Activated CD8-positive, alpha-beta T cell treated with anti-CD3 and anti-CD28 coated beads for 36 hours (primary cell): ENCODE measurements around the gene BTG4. TPM values are rescaled to one million over a fixed set of nuclear protein-coding genes. Genes with fewer than 3 reads are reported as not detected.

Source experiments
- ATAC-seq: fragments of 200-7000 bp; cut with Tn5 transposase; one replicate; pipeline ENCODE4 v1.10.0; 2021; ENCODE audit warnings: mild to moderate bottlenecking, moderate library complexity
- CTCF ChIA-PET: fragments of 350-600 bp; sonication (Branson Sonifier 250); formaldehyde crosslinking; loops from one replicate; lab custom pipeline; 2021; ENCODE audit warnings: antibody characterized with exemption; lab: Charles Lee
- POLR2A ChIA-PET: fragments of 350-600 bp; sonication (Branson Sonifier 250); formaldehyde crosslinking; loops from one replicate; lab custom pipeline; 2021; ENCODE audit warnings: antibody characterized with exemption; lab: Charles Lee
- DNase-seq: peaks from one replicate; pipeline ENCODE4 v3.0.0-alpha.2; 2020
- H3K27ac Mint-ChIP-seq: one replicate; pipeline ENCODE4 v1.8.0; 2021; ENCODE audit warnings: mild to moderate bottlenecking, mixed read lengths
- H3K27me3 Mint-ChIP-seq: one replicate; pipeline ENCODE4 v1.8.0; 2021; ENCODE audit warnings: mixed read lengths
- H3K36me3 Mint-ChIP-seq: one replicate; pipeline ENCODE4 v1.8.0; 2021; ENCODE audit warnings: low read depth, mixed read lengths
- H3K4me1 Mint-ChIP-seq: one replicate; pipeline ENCODE4 v1.8.0; 2021; ENCODE audit warnings: low read depth, mixed read lengths
- H3K4me3 Mint-ChIP-seq: one replicate; pipeline ENCODE4 v1.8.0; 2021; ENCODE audit warnings: mild to moderate bottlenecking, moderate library complexity, mixed read lengths
- H3K9me3 Mint-ChIP-seq: one replicate; pipeline ENCODE4 v1.8.0; 2021; ENCODE audit warnings: mixed read lengths
- CTCF ChIP-seq: fragments of 200-600 bp; IDR thresholded peaks from one replicate; pipeline ENCODE4 v1.8.0; 2022; ENCODE audit warnings: antibody characterized with exemption, mild to moderate bottlenecking
- intact Hi-C: fragments of 100-400 bp; cut with micrococcal nuclease; formaldehyde crosslinking; loops from one replicate; pipeline ENCODE4 v1.10.0; 2022
- total RNA-seq, 2 experiments: library from RNA; stranded (reverse); gene quantifications; one replicate each; pipeline ENCODE4 v1.2.3, GENCODE V29; 2021

Gene BTG4
- total RNA-seq, 2 experiments from 2014 or later, result 0.36 to 0.98 TPM

GRCh38 chr11:111524056-111524455, 11.9 kb upstream of the BTG4 start:
- intact Hi-C loops, result no loop called here
- peak overlapping the region; percentile 13 for H3K27ac Mint-ChIP-seq
- DNase-seq, result no peak
- no peak for ATAC-seq
- no peaks in the 10 kb centered on the region for H3K36me3 Mint-ChIP-seq
- peaks cover 73% of the 10 kb centered on the region for H3K4me1 Mint-ChIP-seq
- CTCF ChIA-PET, result interaction anchor here (1.5 to 2.9 kb wide), 3 partner anchors 11 to 78 kb away, joined by 4 to 11 read pairs (median 7); no protein-coding TSS in a partner anchor
- H3K4me3 Mint-ChIP-seq, result no peak overlapping the region
- no peaks in the 10 kb centered on the region for H3K27me3 Mint-ChIP-seq
- no peak for TF ChIP-seq CTCF
- POLR2A ChIA-PET, result interaction anchor here (1.5 to 3.3 kb wide), 3 partner anchors 10 to 16 kb away, joined by 6 to 10 read pairs (median 8); partner anchors contain the start of gene BTG4
- H3K9me3 Mint-ChIP-seq, result no peaks in the 10 kb centered on the region

- Mint-ChIP-seq H3K27me3 (no peaks in the 10 kb centered on the region), H3K27ac (peak overlapping the region; percentile 13), H3K36me3 (no peaks in the 10 kb centered on the region), H3K4me1 (peaks cover 72% of the 10 kb centered on the region), H3K4me3 (no peak overlapping the region), H3K9me3 (no peaks in the 10 kb centered on the region)
- ATAC-seq, result peak; percentile 53
- POLR2A ChIA-PET, result interaction anchor here (1.2 to 3.3 kb wide), 5 partner anchors 8 to 73 kb away, joined by 3 to 10 read pairs (median 7); partner anchors contain the start of gene BTG4
- DNase-seq, result peak; percentile 49
- CTCF ChIA-PET, result interaction anchor here (0.9 to 2.9 kb wide), 6 partner anchors 8 to 77 kb away, joined by 3 to 11 read pairs (median 4); partner anchors contain the start of gene HOATZ
- no peak for TF ChIP-seq CTCF
- intact Hi-C loops, result no loop called here
Measured at GRCh38 chr11:111523343-111523742, 11.2 kb upstream of the BTG4 start.

- POLR2A ChIA-PET, result interaction anchor here (1.2 kb wide), 2 partner anchors 9 to 72 kb away, joined by 3 to 7 read pairs; no protein-coding TSS in a partner anchor
- H3K4me1 Mint-ChIP-seq, result peaks cover 64% of the 10 kb centered on the region
- CTCF ChIA-PET, result interaction anchor here (0.8 to 2.0 kb wide), 5 partner anchors 8 to 76 kb away, joined by 3 to 7 read pairs (median 4); partner anchors contain the start of gene HOATZ
Measured at GRCh38 chr11:111522426-111522825, 10.2 kb upstream of the BTG4 start.

GRCh38 chr11:111521135-111521534, 8.9 kb upstream of the BTG4 start:
- TF ChIP-seq CTCF, result no peak
- intact Hi-C loops, result no loop called here
- no peaks in the 10 kb centered on the region for H3K9me3 Mint-ChIP-seq
- H3K36me3 Mint-ChIP-seq, result no peaks in the 10 kb centered on the region
- DNase-seq (no peak), ATAC-seq (peak; percentile 43)
- H3K4me1 Mint-ChIP-seq, result peaks cover 54% of the 10 kb centered on the region
- H3K27me3 Mint-ChIP-seq, result peaks cover 3% of the 10 kb centered on the region
- ChIA-PET POLR2A (no interaction called here), CTCF (interaction anchor here (1.1 kb wide), 1 partner anchor 21 kb away, joined by 3 read pairs; no protein-coding TSS in a partner anchor)
- H3K27ac Mint-ChIP-seq, result peak overlapping the region; percentile 1
- no peak overlapping the region for H3K4me3 Mint-ChIP-seq

More at GRCh38 chr11:111522426-111522825, 10.2 kb upstream of the BTG4 start:
- intact Hi-C loops, result no loop called here
- no peaks in the 10 kb centered on the region for H3K9me3 Mint-ChIP-seq
- H3K36me3 Mint-ChIP-seq, result no peaks in the 10 kb centered on the region
- TF ChIP-seq CTCF, result no peak
- no peak overlapping the region for H3K27ac Mint-ChIP-seq
- no peak for ATAC-seq
- peaks cover 2% of the 10 kb centered on the region for H3K27me3 Mint-ChIP-seq
- DNase-seq, result no peak
- H3K4me3 Mint-ChIP-seq, result no peak overlapping the region

GRCh38 chr11:111520560-111520959, 8.4 kb upstream of the BTG4 start:
- no peak for TF ChIP-seq CTCF
- ChIA-PET POLR2A (interaction anchor here (0.6 kb wide), 1 partner anchor 30 kb away, joined by 3 read pairs; no protein-coding TSS in a partner anchor), CTCF (interaction anchor here (1.1 kb wide), 1 partner anchor 22 kb away, joined by 3 read pairs; no protein-coding TSS in a partner anchor)
- Mint-ChIP-seq H3K36me3 (no peaks in the 10 kb centered on the region), H3K27ac (no peak overlapping the region), H3K9me3 (no peaks in the 10 kb centered on the region), H3K4me1 (peaks cover 48% of the 10 kb centered on the region), H3K4me3 (no peak overlapping the region), H3K27me3 (peaks cover 3% of the 10 kb centered on the region)
- ATAC-seq (no peak), DNase-seq (no peak)
- intact Hi-C loops, result no loop called here
